H1 (cell line): Measurements from ENCODE around the gene WNT9B. TPM values are rescaled to one million over a fixed set of nuclear protein-coding genes. Genes with fewer than 3 reads are reported as not detected.

ENCODE experiments used
- BCL11A ChIP-seq, 2 experiments: IDR thresholded peaks; one replicate each; pipeline ENCODE4 v1.6.1; 2011; ENCODE audit warnings: low read depth in 2 of 2, low read length in 2 of 2, mild to moderate bottlenecking in 2 of 2
- RAD21 ChIP-seq, 2 experiments: IDR thresholded peaks in 1 of 2; conservative IDR thresholded peaks in 1 of 2; 2 replicates each; pipeline ENCODE4 v1.6.1; 2011; ENCODE audit warnings: low read depth in 2 of 2, low read length in 2 of 2, improper control_type of control experiment in 1 of 2, inconsistent platforms in 1 of 2, mild to moderate bottlenecking in 1 of 2, moderate library complexity in 1 of 2
- polyA plus RNA-seq, 7 experiments: library from polyadenylated mRNA; depleted of rRNA in 3 of 7; stranded (reverse) in 5 of 7; unstranded in 2 of 7; fragments of >200 nt in 5 of 7; fragments of 200-250 nt in 2 of 7; gene quantifications; 1 replicate in 5 of 7; 2 replicates in 1 of 7; 4 replicates in 1 of 7; pipeline versions ENCODE4 v1.2.1 to v1.2.3, GENCODE V29; 2011 to 2013; ENCODE audit warnings: missing spikeins in 2 of 7, mixed read lengths in 2 of 7
- total RNA-seq: library from RNA; stranded (reverse); fragmentation: NEBNext Ultra II Directional; extraction: Animal tissue kit (Norgen Biotek cat#: 25700); gene quantifications from 2 replicates; pipeline ENCODE4 v1.2.1, GENCODE V29; 2021

WNT9B gene
- total and polyA plus RNA-seq, 2 of the 8 experiments (the other 6 are each of a cell fraction or from before 2014, with no cell fraction given), result 0.21 TPM; not detected in 1

DNA sequence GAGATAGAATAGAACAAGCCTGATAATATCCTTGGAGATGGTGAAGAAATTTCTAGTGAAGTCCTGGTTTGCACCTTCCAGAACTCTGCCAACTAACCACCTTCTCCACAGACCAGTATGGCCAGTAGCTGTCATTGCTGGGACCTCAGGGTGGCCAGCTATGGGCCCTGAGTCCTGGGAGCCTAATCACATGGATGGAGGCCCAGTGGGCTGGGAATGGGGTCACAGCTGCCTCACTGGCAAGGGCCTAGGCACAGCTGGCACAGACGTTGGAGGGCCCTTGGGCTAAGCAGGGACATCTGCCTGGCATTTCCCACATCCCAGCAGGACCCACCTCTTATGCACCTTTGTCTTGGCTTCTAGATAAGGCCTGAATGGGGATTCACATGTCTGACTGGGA lies 25.3 kb upstream of the WNT9B start (continued):
- TF ChIP-seq RAD21 (IDR thresholded peaks at IDR 0.05 in 1 of 2, conservative IDR thresholded peaks at IDR 0.05 in 1 of 2; ENCODE audit: low read depth in 2 of 2, low read length in 2 of 2) (no peak), BCL11A (IDR thresholded peaks at IDR 0.05; ENCODE audit: low read depth in 2 of 2, low read length in 2 of 2) (no peak)
- TF ChIP-seq, all 59 proteins: peak for 0
